ENCODE measurements around the gene NFAT5. TPM values are rescaled to one million over a fixed set of nuclear protein-coding genes. Genes with fewer than 3 reads are reported as not detected.

Gene NFAT5
- total RNA-seq, 1 experiment from 2014 or later, result 34.8 TPM

- intact Hi-C loops (cut with micrococcal nuclease; ENCODE audit: unreplicated experiment), result loop anchor here (10.0 kb wide), 1 partner anchor 231 kb away; no protein-coding TSS in a partner anchor
- no TSS peak for BruUV-seq (replicated peaks)
- DNase-seq (ENCODE audit: low spot score), result no peak
- Histone ChIP-seq H3K9me3 (ENCODE audit: low read depth, low read length, poor library complexity, severe bottlenecking) (no peaks in the 10 kb centered on the region), H3K4me1 (ENCODE audit: insufficient read depth, low read length, poor library complexity, severe bottlenecking) (no peaks in the 10 kb centered on the region), H3K27me3 (replicated peaks; ENCODE audit: insufficient read depth, low read depth, low read length, poor library complexity) (no peaks in the 10 kb centered on the region), H3K4me3 (ENCODE audit: low read depth, low read length, poor library complexity, severe bottlenecking) (no peak overlapping the region), H3K36me3 (ENCODE audit: insufficient read depth, low read length, poor library complexity, severe bottlenecking) (peaks cover 4% of the 10 kb centered on the region), H3K27ac (ENCODE audit: low read depth, low read length, poor library complexity, severe bottlenecking) (no peak overlapping the region)
- ChIA-PET POLR2A (ENCODE audit: low non-redundant PET) (no interaction called here), CTCF (interaction anchor here (0.6 kb wide), 1 partner anchor 51 kb away, joined by 3 read pairs; the partner anchor contains the start of gene NOB1)
- TF ChIP-seq CTCF (conservative IDR thresholded peaks at IDR 0.05; ENCODE audit: low read depth, low read length) (no peak), EZH2 (IDR thresholded peaks at IDR 0.05; ENCODE audit: borderline replicate concordance, low read depth, low read length, poor library complexity, severe bottlenecking) (no peak)
These were observed 137.9 kb downstream of the NFAT5 start for GRCh38 chr16:69703638-69704037.

DNA sequence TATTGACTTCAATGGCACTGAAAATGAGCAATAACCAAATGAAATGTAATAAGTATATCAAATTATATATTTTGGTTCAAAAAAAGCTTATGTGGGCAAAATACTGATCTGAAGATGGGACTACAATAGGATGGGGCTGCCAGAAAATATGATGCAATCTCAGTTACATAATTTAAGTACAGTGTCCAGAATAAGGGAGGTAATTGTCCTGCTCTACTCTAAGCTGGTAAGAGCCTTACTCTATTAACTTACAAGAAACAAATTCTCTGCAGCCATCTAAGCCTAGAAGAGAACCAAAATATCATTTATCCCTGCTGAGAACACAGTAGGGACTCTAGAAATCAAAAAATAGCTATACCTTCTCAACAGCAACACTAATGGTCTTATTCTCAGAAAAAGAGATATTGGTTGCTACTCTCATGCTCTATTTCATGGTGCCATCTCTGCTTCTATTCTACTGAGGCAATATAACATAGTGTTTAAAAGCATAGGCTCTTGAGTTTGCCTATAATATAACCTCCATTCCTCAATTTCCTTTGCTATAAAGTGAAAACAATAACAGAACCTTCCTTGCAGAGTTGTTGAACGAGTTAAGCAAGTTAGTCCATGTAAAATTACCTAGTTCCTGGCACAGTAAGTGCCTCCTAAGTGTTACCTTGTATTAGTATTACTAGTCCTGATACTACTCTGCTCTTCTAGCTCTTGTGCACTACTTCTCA is 140.6 kb downstream of the NFAT5 start:
- intact Hi-C loops (cut with micrococcal nuclease; ENCODE audit: unreplicated experiment), result loop anchor here (5.0 to 10.0 kb wide), 2 partner anchors 228 to 309 kb away; no protein-coding TSS in a partner anchor
- no peak overlapping the region for H3K4me3 ChIP-seq (ENCODE audit: low read depth, low read length, poor library complexity, severe bottlenecking)
- no peaks in the 10 kb centered on the region for H3K27me3 ChIP-seq (replicated peaks; ENCODE audit: insufficient read depth, low read depth, low read length, poor library complexity)
- ChIA-PET CTCF (interaction anchor here (0.6 kb wide), 1 partner anchor 16 kb away, joined by 3 read pairs; no protein-coding TSS in a partner anchor), POLR2A (ENCODE audit: low non-redundant PET) (no interaction called here)
- TF ChIP-seq EZH2 (IDR thresholded peaks at IDR 0.05; ENCODE audit: borderline replicate concordance, low read depth, low read length, poor library complexity, severe bottlenecking) (no peak), CTCF (conservative IDR thresholded peaks at IDR 0.05; ENCODE audit: low read depth, low read length) (no peak)
- BruUV-seq (replicated peaks), result no TSS peak
- peaks cover 4% of the 10 kb centered on the region for H3K36me3 ChIP-seq (ENCODE audit: insufficient read depth, low read length, poor library complexity, severe bottlenecking)
- no peaks in the 10 kb centered on the region for H3K4me1 ChIP-seq (ENCODE audit: insufficient read depth, low read length, poor library complexity, severe bottlenecking)
- H3K9me3 ChIP-seq (ENCODE audit: low read depth, low read length, poor library complexity, severe bottlenecking), result no peaks in the 10 kb centered on the region
- no peak overlapping the region for H3K27ac ChIP-seq (ENCODE audit: low read depth, low read length, poor library complexity, severe bottlenecking)
- no peak for DNase-seq (ENCODE audit: low spot score)

DNA sequence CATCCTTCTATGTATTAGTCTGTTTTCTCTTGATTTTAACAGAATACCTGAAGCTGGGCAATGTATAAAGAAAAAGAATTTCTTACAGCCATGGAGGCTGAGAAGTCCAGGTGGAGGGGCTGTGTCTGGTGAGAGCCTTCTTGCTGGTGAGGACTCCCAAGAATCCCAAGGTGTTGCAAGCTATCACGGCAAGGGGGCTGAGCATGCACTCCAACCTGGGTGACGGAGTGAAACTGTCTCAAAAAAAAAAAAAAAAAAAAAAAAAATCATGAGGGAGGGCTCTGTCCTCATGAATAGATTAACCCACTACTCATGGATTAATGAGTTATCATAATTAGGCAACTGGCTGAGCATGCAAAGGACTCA is 141.2 kb downstream of the NFAT5 start:
- ChIA-PET POLR2A (ENCODE audit: low non-redundant PET) (no interaction called here), CTCF (no interaction called here)
- intact Hi-C loops (cut with micrococcal nuclease; ENCODE audit: unreplicated experiment), result loop anchor here (5.0 to 10.0 kb wide), 2 partner anchors 228 to 310 kb away; no protein-coding TSS in a partner anchor
- Histone ChIP-seq H3K36me3 (ENCODE audit: insufficient read depth, low read length, poor library complexity, severe bottlenecking) (peaks cover 4% of the 10 kb centered on the region), H3K4me1 (ENCODE audit: insufficient read depth, low read length, poor library complexity, severe bottlenecking) (no peaks in the 10 kb centered on the region), H3K4me3 (ENCODE audit: low read depth, low read length, poor library complexity, severe bottlenecking) (no peak overlapping the region), H3K27ac (ENCODE audit: low read depth, low read length, poor library complexity, severe bottlenecking) (no peak overlapping the region), H3K27me3 (replicated peaks; ENCODE audit: insufficient read depth, low read depth, low read length, poor library complexity) (no peaks in the 10 kb centered on the region), H3K9me3 (ENCODE audit: low read depth, low read length, poor library complexity, severe bottlenecking) (no peaks in the 10 kb centered on the region)
- TF ChIP-seq CTCF (conservative IDR thresholded peaks at IDR 0.05; ENCODE audit: low read depth, low read length) (no peak), EZH2 (IDR thresholded peaks at IDR 0.05; ENCODE audit: borderline replicate concordance, low read depth, low read length, poor library complexity, severe bottlenecking) (no peak)
- no TSS peak for BruUV-seq (replicated peaks)
- no peak for DNase-seq (ENCODE audit: low spot score)

All from A673 (cell line).